HepG2 (cell line): ENCODE results near the gene ZNF322. TPM values are rescaled to one million over a fixed set of nuclear protein-coding genes. Genes with fewer than 3 reads are reported as not detected.

Source experiments
- ATF7-NPFF ChIP-seq: sonication (generic); formaldehyde crosslinking; IDR thresholded peaks from 2 replicates; pipeline ENCODE4 v1.8.1; 2023; ENCODE audit warnings: mild to moderate bottlenecking, low read depth, missing genetic modification reagents, moderate library complexity
- ERF ChIP-seq: IDR thresholded peaks from 2 replicates; pipeline ENCODE4 v1.6.1; 2018; ENCODE audit warnings: missing biosample characterization, missing genetic modification reagents
- GATAD1 ChIP-seq: IDR thresholded peaks from 2 replicates; pipeline ENCODE4 v1.6.1; 2016; ENCODE audit warnings: missing genetic modification reagents, missing compliant biosample characterization
- HDAC2 ChIP-seq: sonication (generic); formaldehyde crosslinking; IDR thresholded peaks from 2 replicates; pipeline ENCODE4 v1.4.0; 2020; ENCODE audit warnings: missing genetic modification reagents
- NFKBIZ ChIP-seq: IDR thresholded peaks from 2 replicates; pipeline ENCODE4 v1.6.1; 2018; ENCODE audit warnings: missing genetic modification reagents, missing compliant biosample characterization
- SNAPC2 ChIP-seq: sonication (generic); formaldehyde crosslinking; IDR thresholded peaks from 2 replicates; pipeline ENCODE4 v1.8.1; 2022; ENCODE audit warnings: mild to moderate bottlenecking, missing genetic modification reagents
- SP140L ChIP-seq: sonication (generic); formaldehyde crosslinking; IDR thresholded peaks from 2 replicates; pipeline ENCODE4 v1.4.0; 2020; ENCODE audit warnings: missing genetic modification reagents, borderline replicate concordance
- ZNF296 ChIP-seq: sonication (generic); formaldehyde crosslinking; conservative IDR thresholded peaks from 2 replicates; pipeline ENCODE4 v1.5.0; 2020; ENCODE audit warnings: mild to moderate bottlenecking, missing genetic modification reagents
- ZNF33B ChIP-seq: sonication (generic); formaldehyde crosslinking; IDR thresholded peaks from 2 replicates; pipeline ENCODE4 v1.5.1; 2020; ENCODE audit warnings: mild to moderate bottlenecking, missing genetic modification reagents
- ZNF746 ChIP-seq: sonication (generic); formaldehyde crosslinking; IDR thresholded peaks from 2 replicates; pipeline ENCODE4 v1.8.0; 2022; ENCODE audit warnings: mild to moderate bottlenecking, missing genetic modification reagents
- polyA plus RNA-seq, 8 experiments: library from polyadenylated mRNA; depleted of rRNA in 3 of 8; stranded (reverse) in 7 of 8; unstranded in 1 of 8; fragments of >200 nt; fragmentation: Illumina TruSeq in 4 of 8; extraction: Trizol in 4 of 8; gene quantifications; 2 replicates each; pipeline versions ENCODE4 v1.2.1 to v1.2.3, GENCODE V29; 2011 to 2016; ENCODE audit warnings: low read depth in 4 of 8, missing spikeins in 1 of 8, mixed read lengths in 1 of 8; ENCODE audit not compliant: insufficient read depth in 1 of 8
- total RNA-seq, 5 experiments: library from RNA; depleted of rRNA; stranded (reverse); fragments of >200 nt; fragmentation: Illumina TruSeq; extraction: Trizol; gene quantifications; 2 replicates each; pipeline ENCODE4 v1.2.3, GENCODE V29; 2016; ENCODE audit warnings: low read depth in 1 of 5
- TF ChIP-seq, protein P1 (sequence below), 2 experiments: sonication (generic) in 1 of 2; formaldehyde crosslinking in 1 of 2; IDR thresholded peaks; 2 replicates each; pipeline versions ENCODE4 v1.5.1 to v1.6.1; 2011 to 2020; ENCODE audit warnings: borderline replicate concordance in 1 of 2, low read depth in 1 of 2, low read length in 1 of 2, mild to moderate bottlenecking in 1 of 2, missing genetic modification reagents in 1 of 2, moderate library complexity in 1 of 2
- TF ChIP-seq, protein P2 (sequence below): sonication (generic); formaldehyde crosslinking; conservative IDR thresholded peaks from 2 replicates; pipeline ENCODE4 v1.4.0; 2020; ENCODE audit warnings: missing genetic modification reagents
- TF ChIP-seq, protein P3 (sequence below): IDR thresholded peaks from 2 replicates; pipeline ENCODE4 v1.6.1; 2016; ENCODE audit warnings: missing biosample characterization, missing genetic modification reagents, low read depth
- TF ChIP-seq, protein P4 (sequence below), 2 experiments: fragments of 450-650 bp in 1 of 2; sonication (generic) in 1 of 2; formaldehyde crosslinking; IDR thresholded peaks; 2 replicates each; pipeline versions ENCODE4 v1.5.0 to v1.8.0; 2020 to 2022; ENCODE audit warnings: mild to moderate bottlenecking in 1 of 2, missing genetic modification reagents in 1 of 2
- TF ChIP-seq, protein P5 (sequence below): sonication (generic); formaldehyde crosslinking; IDR thresholded peaks from 2 replicates; pipeline ENCODE4 v1.5.1; 2020; ENCODE audit warnings: mild to moderate bottlenecking, missing genetic modification reagents, moderate library complexity
- TF ChIP-seq, protein P6 (sequence below): fragments of 450-650 bp; IDR thresholded peaks from 2 replicates; pipeline ENCODE4 v1.6.1; 2016

ZNF322 gene
- total and polyA plus RNA-seq, 2 of the 13 experiments (the other 11 are each of a cell fraction or from before 2014, with no cell fraction given): 8.3 to 22.8 TPM

DNA sequence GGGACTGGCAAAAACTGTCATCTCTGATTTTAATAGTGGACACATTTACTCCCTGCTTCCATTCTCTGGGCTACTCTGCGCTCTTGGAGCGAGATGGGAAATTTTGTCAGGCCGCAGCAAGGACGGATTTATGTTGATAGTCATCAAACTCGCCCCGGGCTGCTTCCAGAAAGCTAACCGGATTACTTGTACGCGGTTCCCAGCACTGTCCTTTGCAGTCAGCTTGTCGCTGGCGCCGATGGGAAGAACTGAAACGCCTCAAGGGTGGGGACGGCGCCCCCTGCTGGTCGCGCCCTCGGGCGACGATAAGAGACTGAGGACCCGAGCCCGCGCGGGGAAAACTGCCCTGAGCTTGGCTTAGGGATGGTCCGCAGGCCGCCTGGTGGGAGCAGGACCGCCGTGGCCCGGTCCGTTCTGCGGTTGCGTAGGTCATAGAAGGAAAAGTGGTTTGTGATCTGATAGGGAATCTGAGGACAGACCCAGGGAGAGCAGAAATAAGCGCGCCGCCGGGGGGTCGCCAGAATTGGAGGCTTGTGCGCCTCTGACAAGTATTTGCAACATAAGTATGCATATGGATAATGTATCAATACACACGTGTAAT, 63.8 kb downstream of the ZNF322 start (continued):
- TF ChIP-seq, protein P1, sequence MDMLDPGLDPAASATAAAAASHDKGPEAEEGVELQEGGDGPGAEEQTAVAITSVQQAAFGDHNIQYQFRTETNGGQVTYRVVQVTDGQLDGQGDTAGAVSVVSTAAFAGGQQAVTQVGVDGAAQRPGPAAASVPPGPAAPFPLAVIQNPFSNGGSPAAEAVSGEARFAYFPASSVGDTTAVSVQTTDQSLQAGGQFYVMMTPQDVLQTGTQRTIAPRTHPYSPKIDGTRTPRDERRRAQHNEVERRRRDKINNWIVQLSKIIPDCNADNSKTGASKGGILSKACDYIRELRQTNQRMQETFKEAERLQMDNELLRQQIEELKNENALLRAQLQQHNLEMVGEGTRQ (IDR thresholded peaks at IDR 0.05; ENCODE audit: low read depth, low read length): no peak
- TF ChIP-seq, protein P1 (CRISPR knock-in tag; IDR thresholded peaks at IDR 0.05; ENCODE audit: borderline replicate concordance): no peak
- TF ChIP-seq ZNF33B (CRISPR knock-in tag) (no peak), GATAD1 (CRISPR knock-in tag) (peak; percentile 83), ZNF296 (no peak), ERF (peak; percentile 94), SNAPC2 (no peak), ZNF746 (CRISPR knock-in tag) (no peak; the same call in 1 of the 2 replicates), NFKBIZ (no peak), ATF7-NPFF (CRISPR knock-in tag) (peak; percentile 84), HDAC2 (CRISPR knock-in tag) (peak; percentile 89), SP140L (no peak)
- TF ChIP-seq, protein P2, sequence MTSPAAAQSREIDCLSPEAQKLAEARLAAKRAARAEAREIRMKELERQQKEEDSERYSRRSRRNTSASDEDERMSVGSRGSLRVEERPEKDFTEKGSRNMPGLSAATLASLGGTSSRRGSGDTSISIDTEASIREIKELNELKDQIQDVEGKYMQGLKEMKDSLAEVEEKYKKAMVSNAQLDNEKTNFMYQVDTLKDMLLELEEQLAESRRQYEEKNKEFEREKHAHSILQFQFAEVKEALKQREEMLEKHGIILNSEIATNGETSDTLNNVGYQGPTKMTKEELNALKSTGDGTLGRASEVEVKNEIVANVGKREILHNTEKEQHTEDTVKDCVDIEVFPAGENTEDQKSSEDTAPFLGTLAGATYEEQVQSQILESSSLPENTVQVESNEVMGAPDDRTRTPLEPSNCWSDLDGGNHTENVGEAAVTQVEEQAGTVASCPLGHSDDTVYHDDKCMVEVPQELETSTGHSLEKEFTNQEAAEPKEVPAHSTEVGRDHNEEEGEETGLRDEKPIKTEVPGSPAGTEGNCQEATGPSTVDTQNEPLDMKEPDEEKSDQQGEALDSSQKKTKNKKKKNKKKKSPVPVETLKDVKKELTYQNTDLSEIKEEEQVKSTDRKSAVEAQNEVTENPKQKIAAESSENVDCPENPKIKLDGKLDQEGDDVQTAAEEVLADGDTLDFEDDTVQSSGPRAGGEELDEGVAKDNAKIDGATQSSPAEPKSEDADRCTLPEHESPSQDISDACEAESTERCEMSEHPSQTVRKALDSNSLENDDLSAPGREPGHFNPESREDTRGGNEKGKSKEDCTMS (CRISPR knock-in tag): no peak
- TF ChIP-seq, protein P3, sequence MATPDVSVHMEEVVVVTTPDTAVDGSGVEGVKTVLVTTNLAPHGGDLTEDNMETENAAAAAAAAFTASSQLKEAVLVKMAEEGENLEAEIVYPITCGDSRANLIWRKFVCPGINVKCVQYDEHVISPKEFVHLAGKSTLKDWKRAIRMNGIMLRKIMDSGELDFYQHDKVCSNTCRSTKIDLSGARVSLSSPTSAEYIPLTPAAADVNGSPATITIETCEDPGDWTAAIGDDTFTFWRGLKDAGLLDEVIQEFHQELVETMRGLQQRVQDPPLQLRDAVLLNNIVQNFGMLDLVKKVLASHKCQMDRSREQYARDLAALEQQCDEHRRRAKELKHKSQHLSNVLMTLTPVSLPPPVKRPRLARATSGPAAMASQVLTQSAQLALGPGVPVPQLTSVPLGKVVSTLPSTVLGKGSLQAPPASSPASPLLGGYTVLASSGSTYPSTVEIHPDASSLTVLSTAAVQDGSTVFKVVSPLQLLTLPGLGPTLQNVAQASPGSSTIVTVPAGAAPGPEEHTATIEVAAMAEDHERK (CRISPR knock-in tag): no peak
- TF ChIP-seq, protein P4, sequence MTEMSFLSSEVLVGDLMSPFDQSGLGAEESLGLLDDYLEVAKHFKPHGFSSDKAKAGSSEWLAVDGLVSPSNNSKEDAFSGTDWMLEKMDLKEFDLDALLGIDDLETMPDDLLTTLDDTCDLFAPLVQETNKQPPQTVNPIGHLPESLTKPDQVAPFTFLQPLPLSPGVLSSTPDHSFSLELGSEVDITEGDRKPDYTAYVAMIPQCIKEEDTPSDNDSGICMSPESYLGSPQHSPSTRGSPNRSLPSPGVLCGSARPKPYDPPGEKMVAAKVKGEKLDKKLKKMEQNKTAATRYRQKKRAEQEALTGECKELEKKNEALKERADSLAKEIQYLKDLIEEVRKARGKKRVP (CRISPR knock-in tag; IDR thresholded peaks at IDR 0.05): peak in 1 of 2 experiments; percentile 82; a peak in 2 of 4 replicates
- TF ChIP-seq, protein P5, sequence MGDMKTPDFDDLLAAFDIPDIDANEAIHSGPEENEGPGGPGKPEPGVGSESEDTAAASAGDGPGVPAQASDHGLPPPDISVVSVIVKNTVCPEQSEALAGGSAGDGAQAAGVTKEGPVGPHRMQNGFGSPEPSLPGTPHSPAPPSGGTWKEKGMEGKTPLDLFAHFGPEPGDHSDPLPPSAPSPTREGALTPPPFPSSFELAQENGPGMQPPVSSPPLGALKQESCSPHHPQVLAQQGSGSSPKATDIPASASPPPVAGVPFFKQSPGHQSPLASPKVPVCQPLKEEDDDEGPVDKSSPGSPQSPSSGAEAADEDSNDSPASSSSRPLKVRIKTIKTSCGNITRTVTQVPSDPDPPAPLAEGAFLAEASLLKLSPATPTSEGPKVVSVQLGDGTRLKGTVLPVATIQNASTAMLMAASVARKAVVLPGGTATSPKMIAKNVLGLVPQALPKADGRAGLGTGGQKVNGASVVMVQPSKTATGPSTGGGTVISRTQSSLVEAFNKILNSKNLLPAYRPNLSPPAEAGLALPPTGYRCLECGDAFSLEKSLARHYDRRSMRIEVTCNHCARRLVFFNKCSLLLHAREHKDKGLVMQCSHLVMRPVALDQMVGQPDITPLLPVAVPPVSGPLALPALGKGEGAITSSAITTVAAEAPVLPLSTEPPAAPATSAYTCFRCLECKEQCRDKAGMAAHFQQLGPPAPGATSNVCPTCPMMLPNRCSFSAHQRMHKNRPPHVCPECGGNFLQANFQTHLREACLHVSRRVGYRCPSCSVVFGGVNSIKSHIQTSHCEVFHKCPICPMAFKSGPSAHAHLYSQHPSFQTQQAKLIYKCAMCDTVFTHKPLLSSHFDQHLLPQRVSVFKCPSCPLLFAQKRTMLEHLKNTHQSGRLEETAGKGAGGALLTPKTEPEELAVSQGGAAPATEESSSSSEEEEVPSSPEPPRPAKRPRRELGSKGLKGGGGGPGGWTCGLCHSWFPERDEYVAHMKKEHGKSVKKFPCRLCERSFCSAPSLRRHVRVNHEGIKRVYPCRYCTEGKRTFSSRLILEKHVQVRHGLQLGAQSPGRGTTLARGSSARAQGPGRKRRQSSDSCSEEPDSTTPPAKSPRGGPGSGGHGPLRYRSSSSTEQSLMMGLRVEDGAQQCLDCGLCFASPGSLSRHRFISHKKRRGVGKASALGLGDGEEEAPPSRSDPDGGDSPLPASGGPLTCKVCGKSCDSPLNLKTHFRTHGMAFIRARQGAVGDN (CRISPR knock-in tag): peak; percentile 86
- TF ChIP-seq, protein P6, sequence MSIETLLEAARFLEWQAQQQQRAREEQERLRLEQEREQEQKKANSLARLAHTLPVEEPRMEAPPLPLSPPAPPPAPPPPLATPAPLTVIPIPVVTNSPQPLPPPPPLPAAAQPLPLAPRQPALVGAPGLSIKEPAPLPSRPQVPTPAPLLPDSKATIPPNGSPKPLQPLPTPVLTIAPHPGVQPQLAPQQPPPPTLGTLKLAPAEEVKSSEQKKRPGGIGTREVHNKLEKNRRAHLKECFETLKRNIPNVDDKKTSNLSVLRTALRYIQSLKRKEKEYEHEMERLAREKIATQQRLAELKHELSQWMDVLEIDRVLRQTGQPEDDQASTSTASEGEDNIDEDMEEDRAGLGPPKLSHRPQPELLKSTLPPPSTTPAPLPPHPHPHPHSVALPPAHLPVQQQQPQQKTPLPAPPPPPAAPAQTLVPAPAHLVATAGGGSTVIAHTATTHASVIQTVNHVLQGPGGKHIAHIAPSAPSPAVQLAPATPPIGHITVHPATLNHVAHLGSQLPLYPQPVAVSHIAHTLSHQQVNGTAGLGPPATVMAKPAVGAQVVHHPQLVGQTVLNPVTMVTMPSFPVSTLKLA: no peak
